ENCODE measurements around the gene WDCP. TPM values are rescaled to one million over a fixed set of nuclear protein-coding genes. Genes with fewer than 3 reads are reported as not detected.
A peak's percentile ranks its signal among the peaks of the same experiment; 100 is the strongest.

WDCP gene
- total RNA-seq, 1 experiment from 2014 or later = 20.0 TPM

DNA sequence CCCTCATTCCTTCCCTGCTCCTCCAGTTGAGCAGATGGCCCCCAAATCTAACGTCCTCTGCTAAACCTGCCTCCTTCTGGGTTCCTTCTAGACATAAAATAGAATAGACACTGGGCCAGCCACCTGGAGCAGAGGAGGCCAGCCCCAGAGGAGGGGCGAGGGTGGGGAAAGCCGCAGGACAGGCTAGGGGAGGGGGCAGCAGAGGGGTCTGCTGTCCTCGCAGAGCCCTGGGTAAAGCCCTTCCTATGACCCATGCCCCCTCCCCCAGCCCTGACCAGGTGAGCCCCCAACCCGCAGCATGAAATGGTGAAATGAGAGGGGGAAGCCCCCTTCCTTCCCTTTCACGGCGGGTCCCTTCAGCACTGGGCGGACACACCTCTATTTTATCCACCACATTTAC lies 29.5 kb downstream of the WDCP start:
- in situ Hi-C loops (cut with HindIII; ENCODE audit: low pct_unique_long_range_greater_than_20kb, low sequenced_read_pairs) (no loop called here), intact Hi-C loops (cut with micrococcal nuclease; ENCODE audit: unreplicated experiment) (no loop called here)
- H3K4me1 ChIP-seq (ENCODE audit: control insufficient read depth, insufficient read depth, low read length) = peaks cover 24% of the 10 kb centered on the region
- POLR2A ChIA-PET = no interaction called here
- CTCF ChIA-PET = no interaction called here
- H3K9me3 ChIP-seq (ENCODE audit: control insufficient read depth, insufficient read depth, low read depth, low read length) = no peaks in the 10 kb centered on the region
- no peak overlapping the region for H3K4me3 ChIP-seq (ENCODE audit: low read depth in 2 of 2, low read length in 2 of 2)
- no peak for DNase-seq (ENCODE audit: low read depth, low spot score)
- BruUV-seq (replicated peaks) = no TSS peak
- TF ChIP-seq TCF7L2 (IDR thresholded peaks at IDR 0.05; ENCODE audit: low read depth, low read length) (no peak), POLR2AphosphoS5 (IDR thresholded peaks at IDR 0.05; ENCODE audit: low read depth, low read length) (no peak), SIN3A (IDR thresholded peaks at IDR 0.05; ENCODE audit: borderline replicate concordance, insufficient read depth, low read depth, low read length) (no peak)
- TF ChIP-seq, protein P1, sequence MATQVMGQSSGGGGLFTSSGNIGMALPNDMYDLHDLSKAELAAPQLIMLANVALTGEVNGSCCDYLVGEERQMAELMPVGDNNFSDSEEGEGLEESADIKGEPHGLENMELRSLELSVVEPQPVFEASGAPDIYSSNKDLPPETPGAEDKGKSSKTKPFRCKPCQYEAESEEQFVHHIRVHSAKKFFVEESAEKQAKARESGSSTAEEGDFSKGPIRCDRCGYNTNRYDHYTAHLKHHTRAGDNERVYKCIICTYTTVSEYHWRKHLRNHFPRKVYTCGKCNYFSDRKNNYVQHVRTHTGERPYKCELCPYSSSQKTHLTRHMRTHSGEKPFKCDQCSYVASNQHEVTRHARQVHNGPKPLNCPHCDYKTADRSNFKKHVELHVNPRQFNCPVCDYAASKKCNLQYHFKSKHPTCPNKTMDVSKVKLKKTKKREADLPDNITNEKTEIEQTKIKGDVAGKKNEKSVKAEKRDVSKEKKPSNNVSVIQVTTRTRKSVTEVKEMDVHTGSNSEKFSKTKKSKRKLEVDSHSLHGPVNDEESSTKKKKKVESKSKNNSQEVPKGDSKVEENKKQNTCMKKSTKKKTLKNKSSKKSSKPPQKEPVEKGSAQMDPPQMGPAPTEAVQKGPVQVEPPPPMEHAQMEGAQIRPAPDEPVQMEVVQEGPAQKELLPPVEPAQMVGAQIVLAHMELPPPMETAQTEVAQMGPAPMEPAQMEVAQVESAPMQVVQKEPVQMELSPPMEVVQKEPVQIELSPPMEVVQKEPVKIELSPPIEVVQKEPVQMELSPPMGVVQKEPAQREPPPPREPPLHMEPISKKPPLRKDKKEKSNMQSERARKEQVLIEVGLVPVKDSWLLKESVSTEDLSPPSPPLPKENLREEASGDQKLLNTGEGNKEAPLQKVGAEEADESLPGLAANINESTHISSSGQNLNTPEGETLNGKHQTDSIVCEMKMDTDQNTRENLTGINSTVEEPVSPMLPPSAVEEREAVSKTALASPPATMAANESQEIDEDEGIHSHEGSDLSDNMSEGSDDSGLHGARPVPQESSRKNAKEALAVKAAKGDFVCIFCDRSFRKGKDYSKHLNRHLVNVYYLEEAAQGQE (IDR thresholded peaks at IDR 0.05; ENCODE audit: insufficient read depth in 1 of 2, low read depth in 2 of 2, low read length in 1 of 2) = no peak
- TF ChIP-seq, protein P2, sequence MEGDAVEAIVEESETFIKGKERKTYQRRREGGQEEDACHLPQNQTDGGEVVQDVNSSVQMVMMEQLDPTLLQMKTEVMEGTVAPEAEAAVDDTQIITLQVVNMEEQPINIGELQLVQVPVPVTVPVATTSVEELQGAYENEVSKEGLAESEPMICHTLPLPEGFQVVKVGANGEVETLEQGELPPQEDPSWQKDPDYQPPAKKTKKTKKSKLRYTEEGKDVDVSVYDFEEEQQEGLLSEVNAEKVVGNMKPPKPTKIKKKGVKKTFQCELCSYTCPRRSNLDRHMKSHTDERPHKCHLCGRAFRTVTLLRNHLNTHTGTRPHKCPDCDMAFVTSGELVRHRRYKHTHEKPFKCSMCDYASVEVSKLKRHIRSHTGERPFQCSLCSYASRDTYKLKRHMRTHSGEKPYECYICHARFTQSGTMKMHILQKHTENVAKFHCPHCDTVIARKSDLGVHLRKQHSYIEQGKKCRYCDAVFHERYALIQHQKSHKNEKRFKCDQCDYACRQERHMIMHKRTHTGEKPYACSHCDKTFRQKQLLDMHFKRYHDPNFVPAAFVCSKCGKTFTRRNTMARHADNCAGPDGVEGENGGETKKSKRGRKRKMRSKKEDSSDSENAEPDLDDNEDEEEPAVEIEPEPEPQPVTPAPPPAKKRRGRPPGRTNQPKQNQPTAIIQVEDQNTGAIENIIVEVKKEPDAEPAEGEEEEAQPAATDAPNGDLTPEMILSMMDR (IDR thresholded peaks at IDR 0.05) = no peak
- peak overlapping the region; percentile 19; the same call in 1 of the 2 replicates for H3K27ac ChIP-seq (ENCODE audit: low read length)
- no peaks in the 10 kb centered on the region for H3K27me3 ChIP-seq (ENCODE audit: control insufficient read depth, insufficient read depth, low read length)
- no peaks in the 10 kb centered on the region for H3K36me3 ChIP-seq (ENCODE audit: control insufficient read depth, insufficient read depth, low read length)
- no peak for ATAC-seq

DNA sequence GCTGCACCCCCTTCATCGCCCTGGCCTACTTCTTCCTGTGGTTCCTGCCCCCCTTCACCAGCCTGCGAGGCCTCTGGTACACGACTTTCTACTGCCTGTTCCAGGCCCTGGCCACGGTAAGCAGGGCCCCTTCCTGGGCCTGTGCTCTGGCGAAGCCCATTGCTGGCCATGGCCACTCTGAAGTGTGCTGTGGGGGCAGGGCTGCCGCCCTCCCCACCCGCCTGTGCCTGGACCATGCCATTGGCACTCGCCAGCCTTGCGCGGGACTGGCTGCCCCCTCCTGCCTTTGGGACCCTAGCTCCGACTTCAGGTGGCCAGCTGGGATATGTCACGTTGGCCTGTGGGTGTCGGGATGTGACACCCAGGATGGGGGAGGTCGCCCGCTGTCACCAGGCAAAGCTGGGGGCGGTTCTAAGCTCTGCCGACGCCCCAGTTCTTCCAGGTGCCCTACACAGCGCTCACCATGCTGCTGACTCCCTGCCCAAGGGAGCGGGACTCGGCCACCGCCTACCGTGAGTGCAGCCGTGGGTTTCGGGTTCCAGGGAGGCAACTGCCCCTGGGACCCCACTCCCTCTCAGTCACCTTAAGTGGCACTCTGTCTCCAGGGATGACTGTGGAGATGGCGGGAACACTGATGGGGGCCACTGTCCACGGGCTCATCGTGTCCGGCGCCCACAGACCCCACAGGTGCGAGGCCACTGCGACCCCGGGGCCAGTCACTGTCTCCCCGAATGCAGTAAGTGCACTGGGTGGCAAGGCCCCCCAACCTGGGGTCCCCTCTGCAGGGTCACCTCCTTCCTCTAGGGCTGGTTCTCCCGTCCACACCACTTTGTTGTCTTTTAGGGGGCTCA lies 30.1 kb downstream of the WDCP start:
- ChIA-PET CTCF (no interaction called here), POLR2A (no interaction called here)
- Histone ChIP-seq H3K27me3 (ENCODE audit: control insufficient read depth, insufficient read depth, low read length) (no peaks in the 10 kb centered on the region), H3K9me3 (ENCODE audit: control insufficient read depth, insufficient read depth, low read depth, low read length) (no peaks in the 10 kb centered on the region), H3K27ac (ENCODE audit: low read length) (peak overlapping the region; percentile 76), H3K4me1 (ENCODE audit: control insufficient read depth, insufficient read depth, low read length) (peaks cover 29% of the 10 kb centered on the region), H3K36me3 (ENCODE audit: control insufficient read depth, insufficient read depth, low read length) (no peaks in the 10 kb centered on the region), H3K4me3 (ENCODE audit: low read depth in 2 of 2, low read length in 2 of 2) (no peak overlapping the region)
- no TSS peak for BruUV-seq (replicated peaks)
- no peak for ATAC-seq
- no peak for DNase-seq (ENCODE audit: low read depth, low spot score)
- intact Hi-C loops (cut with micrococcal nuclease; ENCODE audit: unreplicated experiment) (no loop called here), in situ Hi-C loops (cut with HindIII; ENCODE audit: low pct_unique_long_range_greater_than_20kb, low sequenced_read_pairs) (no loop called here)
- TF ChIP-seq, protein P1 (IDR thresholded peaks at IDR 0.05; ENCODE audit: insufficient read depth in 1 of 2, low read depth in 2 of 2, low read length in 1 of 2) = no peak
- TF ChIP-seq, protein P2 (IDR thresholded peaks at IDR 0.05) = no peak
- TF ChIP-seq TCF7L2 (IDR thresholded peaks at IDR 0.05; ENCODE audit: low read depth, low read length) (no peak), POLR2AphosphoS5 (IDR thresholded peaks at IDR 0.05; ENCODE audit: low read depth, low read length) (no peak), SIN3A (IDR thresholded peaks at IDR 0.05; ENCODE audit: borderline replicate concordance, insufficient read depth, low read depth, low read length) (no peak)

Data from Panc1 (cell line).